GM12878 (cell line): ENCODE results near the gene PLPPR1. TPM values are rescaled to one million over a fixed set of nuclear protein-coding genes. Genes with fewer than 3 reads are reported as not detected.

ENCODE experiments used
- ATAC-seq: fragments of 200-7000 bp; cut with Tn5 transposase; 3 replicates; pipeline ENCODE4 v1.9.1; 2020; ENCODE audit warnings: mild to moderate bottlenecking, moderate library complexity
- BruUV-seq: library from RNA; stranded (reverse); fragments of 400-500 nt; replicated peaks from 2 replicates; lab custom pipeline; 2021; lab: Mats Ljungman, UMichigan
- CTCF ChIA-PET: fragments of 300-600 bp; sonication (Branson Sonifier 250); formaldehyde crosslinking; extraction: SDS; loops from one replicate; lab custom pipeline; 2021; ENCODE audit warnings: inconsistent platforms; lab: Yijun Ruan, JAX
- POLR2A ChIA-PET: fragments of 350-600 bp; formaldehyde crosslinking; extraction: SDS; loops from one replicate; lab custom pipeline; 2021; ENCODE audit warnings: inconsistent platforms; lab: Charles Lee
- RAD21 ChIA-PET: fragments of 300-600 bp; sonication (Branson Sonifier 250); formaldehyde crosslinking; loops from one replicate; lab custom pipeline; 2023; ENCODE audit warnings: antibody characterized with exemption; ENCODE audit not compliant: unreplicated experiment; lab: Charles Lee
- SMC1A ChIA-PET: fragments of 300-600 bp; sonication (Branson Sonifier 250); formaldehyde crosslinking; loops from one replicate; lab custom pipeline; 2023; ENCODE audit not compliant: unreplicated experiment, uncharacterized antibody; lab: Charles Lee
- DNase-seq: peaks from one replicate; pipeline ENCODE4 v3.0.0-alpha.2; 2011; ENCODE audit warnings: low read depth, low spot score
- FAIRE-seq: peaks from 3 replicates; lab custom pipeline; 2011; peaks lifted over from hg19 to GRCh38; lab: Jason Lieb, UNC
- H2AFZ ChIP-seq: 2 replicates; pipeline ENCODE4 v1.6.0; 2011; ENCODE audit warnings: low read depth, low read length, control low read depth; ENCODE audit not compliant: control insufficient read depth
- H3K27ac ChIP-seq: 2 replicates; pipeline ENCODE4 v1.5.1; 2011; ENCODE audit warnings: control low read depth; ENCODE audit not compliant: control insufficient read depth, insufficient read depth
- H3K27me3 ChIP-seq, 2 experiments: replicated peaks in 1 of 2; 2 replicates each; pipeline versions ENCODE4 v1.6.0 to v1.6.1; 2011; ENCODE audit warnings: low read length in 1 of 2; ENCODE audit not compliant: control insufficient read depth in 2 of 2, insufficient read depth in 2 of 2
- H3K36me3 ChIP-seq, 2 experiments: 2 replicates each; pipeline ENCODE4 v1.5.1; 2011; ENCODE audit warnings: low read length in 1 of 2; ENCODE audit not compliant: control insufficient read depth in 2 of 2, insufficient read depth in 2 of 2
- H3K4me1 ChIP-seq: 2 replicates; pipeline ENCODE4 v1.6.1; 2011; ENCODE audit warnings: mild to moderate bottlenecking, low read length, moderate library complexity, mixed read lengths; ENCODE audit not compliant: control insufficient read depth, insufficient read depth
- H3K4me2 ChIP-seq: 2 replicates; pipeline ENCODE4 v1.6.0; 2011; ENCODE audit warnings: control low read depth; ENCODE audit not compliant: control insufficient read depth, insufficient read depth
- H3K4me3 ChIP-seq: fragments of 200-600 bp; sonication (generic); 2 replicates; pipeline ENCODE4 v1.5.1; 2016
- H3K79me2 ChIP-seq: 2 replicates; pipeline ENCODE4 v1.6.0; 2011; ENCODE audit warnings: low read length; ENCODE audit not compliant: control insufficient read depth, insufficient read depth
- H3K9ac ChIP-seq: 2 replicates; pipeline ENCODE4 v1.8.0; 2011; ENCODE audit warnings: low read length, control low read depth, mixed read lengths; ENCODE audit not compliant: control insufficient read depth, insufficient read depth
- H3K9me3 ChIP-seq: replicated peaks from 3 replicates; pipeline ENCODE4 v1.5.1; 2011; ENCODE audit warnings: mild to moderate bottlenecking, low read length; ENCODE audit not compliant: control insufficient read depth, insufficient read depth
- H4K20me1 ChIP-seq: 2 replicates; pipeline ENCODE4 v1.6.0; 2011; ENCODE audit not compliant: control insufficient read depth, insufficient read depth
- BCL11A ChIP-seq: IDR thresholded peaks from 2 replicates; pipeline ENCODE4 v1.6.1; 2011; ENCODE audit warnings: low read depth, low read length
- CHD2 ChIP-seq: IDR thresholded peaks from 2 replicates; pipeline ENCODE4 v1.6.1; 2011; ENCODE audit warnings: low read depth, low read length, improper control_type of control experiment, borderline replicate concordance
- CHD4 ChIP-seq: fragments of 200-600 bp; sonication (generic); IDR thresholded peaks from 2 replicates; pipeline ENCODE4 v1.6.1; 2016; ENCODE audit warnings: mild to moderate bottlenecking
- CREB1 ChIP-seq: IDR thresholded peaks from 2 replicates; pipeline ENCODE4 v1.6.1; 2012; ENCODE audit warnings: low read depth, mild to moderate bottlenecking, inconsistent platforms
- ETV6 ChIP-seq, 2 experiments: fragments of 450-650 bp in 1 of 2; IDR thresholded peaks in 1 of 2; conservative IDR thresholded peaks in 1 of 2; 2 replicates each; pipeline ENCODE4 v1.6.1; 2014; ENCODE audit warnings: antibody characterized with exemption in 1 of 2, borderline replicate concordance in 1 of 2, low read depth in 1 of 2, mild to moderate bottlenecking in 1 of 2, moderate library complexity in 1 of 2
- IRF3 ChIP-seq: fragments of 450-650 bp; IDR thresholded peaks from 2 replicates; pipeline ENCODE4 v1.6.1; 2014; ENCODE audit warnings: mild to moderate bottlenecking
- NR2F1 ChIP-seq: fragments of 450-650 bp; conservative IDR thresholded peaks from 2 replicates; pipeline ENCODE4 v1.6.1; 2017; ENCODE audit warnings: mild to moderate bottlenecking
- PBX3 ChIP-seq: IDR thresholded peaks from 2 replicates; pipeline ENCODE4 v1.6.1; 2011; ENCODE audit warnings: mild to moderate bottlenecking, low read depth, low read length, moderate library complexity; ENCODE audit not compliant: insufficient replicate concordance
- SKIL ChIP-seq: fragments of 450-650 bp; IDR thresholded peaks from 2 replicates; pipeline ENCODE4 v1.6.1; 2017; ENCODE audit warnings: mild to moderate bottlenecking, low read depth, inconsistent platforms; ENCODE audit not compliant: poor library complexity, severe bottlenecking
- TCF12 ChIP-seq: IDR thresholded peaks from 2 replicates; pipeline ENCODE4 v1.6.1; 2011; ENCODE audit warnings: low read depth, mild to moderate bottlenecking, low read length
- ZNF622 ChIP-seq: fragments of 450-650 bp; IDR thresholded peaks from 2 replicates; pipeline ENCODE4 v1.6.1; 2017; ENCODE audit warnings: mild to moderate bottlenecking, inconsistent platforms
- WGBS: methylation state at CpG from one replicate; pipeline ENCODE4 v1.1.6; 2016; ENCODE audit warnings: low lambda C conversion rate; ENCODE audit not compliant: insufficient replicate concordance, insufficient coverage; ENCODE audit errors: missing lambda C conversion rate; 5-methylcytosine and 5-hydroxymethylcytosine counted together
- in situ Hi-C: fragments of 300-500 bp; cut with MboI; formaldehyde crosslinking; loops from 9 replicates; pipeline ENCODE4 v1.14.3; 2018; ENCODE audit warnings: mixed read lengths
- intact Hi-C: fragments of 100-400 bp; cut with micrococcal nuclease; formaldehyde crosslinking; loops from one replicate; pipeline ENCODE4 v1.14.2; 2022; ENCODE audit not compliant: unreplicated experiment
- polyA plus RNA-seq, 11 experiments: library from polyadenylated mRNA; depleted of rRNA in 4 of 11; unstranded in 6 of 11; stranded (reverse) in 5 of 11; fragments of >200 nt; fragmentation: Nextera tagmentation in 4 of 11; fragmentation: Illumina TruSeq in 1 of 11; extraction: Ambion mirVana in 4 of 11; extraction: Trizol in 1 of 11; gene quantifications; 1 replicate in 1 of 11; 2 replicates in 10 of 11; pipeline versions ENCODE4 v1.2.1 to v1.2.3, GENCODE V29; 2011 to 2016; ENCODE audit warnings: inconsistent platforms in 2 of 11, missing spikeins in 2 of 11, low read depth in 1 of 11
- total RNA-seq, 4 experiments: library from RNA; depleted of rRNA in 3 of 4; stranded (reverse); fragments of >200 nt in 3 of 4; fragmentation: Illumina TruSeq in 1 of 4; extraction: Trizol in 1 of 4; gene quantifications; 2 replicates each; pipeline versions ENCODE4 v1.2.1 to v1.2.3, GENCODE V29; 2013 to 2021

Gene PLPPR1
- total and polyA plus RNA-seq, 10 of the 15 experiments (the other 5 are each of a cell fraction or from before 2014, with no cell fraction given), result 0.69 TPM; not detected in 9

GRCh38 chr9:101242651-101243050 lies 214.1 kb downstream of the PLPPR1 start:
- TF ChIP-seq TCF12, result no peak
- no peak for TF ChIP-seq CREB1
- TF ChIP-seq CHD4, result no peak
- no peak for TF ChIP-seq ETV6 (conservative IDR thresholded peaks at IDR 0.05 in 1 of 2, IDR thresholded peaks at IDR 0.05 in 1 of 2; ENCODE audit: borderline replicate concordance in 1 of 2, low read depth in 1 of 2)
- TF ChIP-seq NR2F1, result no peak
- no peak for TF ChIP-seq BCL11A
- TF ChIP-seq CHD2, result no peak
- TF ChIP-seq SKIL, result no peak
- TF ChIP-seq IRF3, result no peak
- TF ChIP-seq PBX3, result no peak
- TF ChIP-seq ZNF622, result no peak
- TF ChIP-seq, all 136 proteins: peak for 0
- no peak overlapping the region for H3K4me3 ChIP-seq
- no peaks in the 10 kb centered on the region for H4K20me1 ChIP-seq
- no peak for ATAC-seq
- no peaks in the 10 kb centered on the region for H3K27me3 ChIP-seq
- SMC1A ChIA-PET, result interaction anchor here (1.1 kb wide), 1 partner anchor 33 kb away, joined by 3 read pairs; no protein-coding TSS in a partner anchor
- no peaks in the 10 kb centered on the region for H3K9me3 ChIP-seq
- no peak for FAIRE-seq
- H2AFZ ChIP-seq, result no peak overlapping the region
- 0% methylated on average over 1 of the region's 1 CpG for WGBS
- no peak overlapping the region for H3K4me2 ChIP-seq
- H3K9ac ChIP-seq, result no peak overlapping the region
- intact Hi-C loops, result no loop called here
- CTCF ChIA-PET, result interaction anchor here (1.1 kb wide), 1 partner anchor 642 kb away, joined by 3 read pairs; no protein-coding TSS in a partner anchor
- no peak overlapping the region for H3K27ac ChIP-seq
- POLR2A ChIA-PET, result no interaction called here
- no peaks in the 10 kb centered on the region for H3K79me2 ChIP-seq
- DNase-seq, result no peak
- RAD21 ChIA-PET, result no interaction called here
- in situ Hi-C loops, result no loop called here
- H3K36me3 ChIP-seq, result no peaks in the 10 kb centered on the region
- H3K4me1 ChIP-seq, result no peaks in the 10 kb centered on the region
- BruUV-seq, result no TSS peak
